ENCODE results near the gene G6PD. TPM values are rescaled to one million over a fixed set of nuclear protein-coding genes. Genes with fewer than 3 reads are reported as not detected.
A peak's percentile ranks its signal among the peaks of the same experiment; 100 is the strongest.

The G6PD gene
- total RNA-seq, 1 experiment from 2014 or later, result 180 TPM

- intact Hi-C loops (cut with micrococcal nuclease; ENCODE audit: unreplicated experiment), result no loop called here
- no peak for TF ChIP-seq CTCF (IDR thresholded peaks at IDR 0.05; ENCODE audit: unreplicated experiment)
- CTCF ChIA-PET, result no interaction called here
Measured at GRCh38 chrX:154547245-154548027, 790 bp upstream of the G6PD start, which contains the start of gene IKBKG. TSS of gene IKBKG (plus strand) at chrX:154547620. CDS start at chrX:154552003, 4,383 bp downstream.

GRCh38 chrX:154545673-154546274, 872 bp downstream of the G6PD start:
- intact Hi-C loops (cut with micrococcal nuclease; ENCODE audit: unreplicated experiment), result no loop called here
- Mint-ChIP-seq H3K4me1 (ENCODE audit: low read depth, unreplicated experiment) (peaks cover 34% of the 10 kb centered on the region), H3K36me3 (ENCODE audit: insufficient read depth, unreplicated experiment) (peaks cover 73% of the 10 kb centered on the region), H3K4me3 (ENCODE audit: low read depth, unreplicated experiment) (peak overlapping the region; percentile 90), H3K9me3 (ENCODE audit: low read depth, unreplicated experiment) (no peaks in the 10 kb centered on the region), H3K27ac (ENCODE audit: unreplicated experiment) (peak overlapping the region; percentile 56), H3K27me3 (ENCODE audit: unreplicated experiment) (no peaks in the 10 kb centered on the region)
- CTCF ChIA-PET, result interaction anchor here (0.6 kb wide), 1 partner anchor 464 kb away, joined by 8 read pairs; no protein-coding TSS in a partner anchor
- no peak for DNase-seq
- BruUV-seq (replicated peaks), result no TSS peak
- no peak for TF ChIP-seq CTCF (IDR thresholded peaks at IDR 0.05; ENCODE audit: unreplicated experiment)

More at GRCh38 chrX:154547245-154548027, 790 bp upstream of the G6PD start, which contains the start of gene IKBKG:
- peak within 1 kb of the TSS; percentile 90 for H3K4me3 Mint-ChIP-seq (ENCODE audit: low read depth, unreplicated experiment)
- BruUV-seq (replicated peaks), result TSS peak; percentile 51
- H3K4me1 Mint-ChIP-seq (ENCODE audit: low read depth, unreplicated experiment), result peaks cover 22% of the 10 kb centered on the region
- DNase-seq, result peak; percentile 93
- no peaks in the 10 kb centered on the region for H3K9me3 Mint-ChIP-seq (ENCODE audit: low read depth, unreplicated experiment)
- peaks cover 60% of the 10 kb centered on the region for H3K36me3 Mint-ChIP-seq (ENCODE audit: insufficient read depth, unreplicated experiment)
- no peaks in the 10 kb centered on the region for H3K27me3 Mint-ChIP-seq (ENCODE audit: unreplicated experiment)
- peak within 1 kb of the TSS; percentile 96 for H3K27ac Mint-ChIP-seq (ENCODE audit: unreplicated experiment)

GRCh38 chrX:154542723-154543424, 3.8 kb downstream of the G6PD start:
- TF ChIP-seq CTCF (IDR thresholded peaks at IDR 0.05; ENCODE audit: unreplicated experiment), result no peak
- Mint-ChIP-seq H3K36me3 (ENCODE audit: insufficient read depth, unreplicated experiment) (peaks cover 77% of the 10 kb centered on the region), H3K4me3 (ENCODE audit: low read depth, unreplicated experiment) (peak overlapping the region; percentile 67), H3K9me3 (ENCODE audit: low read depth, unreplicated experiment) (no peaks in the 10 kb centered on the region), H3K4me1 (ENCODE audit: low read depth, unreplicated experiment) (peaks cover 23% of the 10 kb centered on the region), H3K27ac (ENCODE audit: unreplicated experiment) (peak overlapping the region; percentile 94), H3K27me3 (ENCODE audit: unreplicated experiment) (no peaks in the 10 kb centered on the region)
- no TSS peak for BruUV-seq (replicated peaks)
- intact Hi-C loops (cut with micrococcal nuclease; ENCODE audit: unreplicated experiment), result no loop called here
- DNase-seq, result no peak
- CTCF ChIA-PET, result no interaction called here

- BruUV-seq (replicated peaks), result no TSS peak
- no peaks in the 10 kb centered on the region for H3K9me3 Mint-ChIP-seq (ENCODE audit: low read depth, unreplicated experiment)
- H3K4me1 Mint-ChIP-seq (ENCODE audit: low read depth, unreplicated experiment), result peaks cover 23% of the 10 kb centered on the region
- no peaks in the 10 kb centered on the region for H3K27me3 Mint-ChIP-seq (ENCODE audit: unreplicated experiment)
- H3K36me3 Mint-ChIP-seq (ENCODE audit: insufficient read depth, unreplicated experiment), result peaks cover 70% of the 10 kb centered on the region
- peak overlapping the region; percentile 94 for H3K27ac Mint-ChIP-seq (ENCODE audit: unreplicated experiment)
- peak; percentile 80 for DNase-seq
- CTCF ChIA-PET, result interaction anchor here (0.8 to 0.9 kb wide), 2 partner anchors 15 to 142 kb away, joined by 3 to 4 read pairs; no protein-coding TSS in a partner anchor
- no peak for TF ChIP-seq CTCF (IDR thresholded peaks at IDR 0.05; ENCODE audit: unreplicated experiment)
- intact Hi-C loops (cut with micrococcal nuclease; ENCODE audit: unreplicated experiment), result no loop called here
- H3K4me3 Mint-ChIP-seq (ENCODE audit: low read depth, unreplicated experiment), result peak overlapping the region; percentile 67
Measured at GRCh38 chrX:154541896-154542722, 4.5 kb downstream of the G6PD start.

All from Calu3 (cell line).